ENCODE results near the gene NUDT8.

Gene NUDT8

GRCh38 chr11:67586568-67587250, 43.0 kb downstream of the NUDT8 start:
- no peak for DNase-seq
- H3K27ac ChIP-seq (ENCODE audit: insufficient read depth, low read length, poor library complexity, severe bottlenecking): no peak overlapping the region
- H3K36me3 ChIP-seq (ENCODE audit: control insufficient read depth, insufficient read depth, low read length): no peaks in the 10 kb centered on the region
- H3K4me1 ChIP-seq (ENCODE audit: control insufficient read depth, insufficient read depth, low read length, poor library complexity, severe bottlenecking): peaks cover 7% of the 10 kb centered on the region
- H3K27me3 ChIP-seq (replicated peaks; ENCODE audit: control insufficient read depth, insufficient read depth, low read length, poor library complexity, severe bottlenecking): no peaks in the 10 kb centered on the region
- H3K9me3 ChIP-seq (ENCODE audit: control insufficient read depth, low read length): no peaks in the 10 kb centered on the region
- H3K4me3 ChIP-seq (ENCODE audit: insufficient read depth, low read depth, low read length, poor library complexity, severe bottlenecking): no peak overlapping the region

- H3K27ac ChIP-seq (ENCODE audit: insufficient read depth, low read length, poor library complexity, severe bottlenecking): no peak overlapping the region
- no peak overlapping the region for H3K4me3 ChIP-seq (ENCODE audit: insufficient read depth, low read depth, low read length, poor library complexity, severe bottlenecking)
- no peaks in the 10 kb centered on the region for H3K36me3 ChIP-seq (ENCODE audit: control insufficient read depth, insufficient read depth, low read length)
- peaks cover 7% of the 10 kb centered on the region for H3K4me1 ChIP-seq (ENCODE audit: control insufficient read depth, insufficient read depth, low read length, poor library complexity, severe bottlenecking)
- H3K27me3 ChIP-seq (replicated peaks; ENCODE audit: control insufficient read depth, insufficient read depth, low read length, poor library complexity, severe bottlenecking): no peaks in the 10 kb centered on the region
- no peaks in the 10 kb centered on the region for H3K9me3 ChIP-seq (ENCODE audit: control insufficient read depth, low read length)
- no peak for DNase-seq
Measured at GRCh38 chr11:67585911-67586310, 43.8 kb downstream of the NUDT8 start.

GRCh38 chr11:67584881-67585873, 44.6 kb downstream of the NUDT8 start:
- Histone ChIP-seq H3K4me1 (ENCODE audit: control insufficient read depth, insufficient read depth, low read length, poor library complexity, severe bottlenecking) (peaks cover 7% of the 10 kb centered on the region), H3K4me3 (ENCODE audit: insufficient read depth, low read depth, low read length, poor library complexity, severe bottlenecking) (no peak overlapping the region), H3K27me3 (replicated peaks; ENCODE audit: control insufficient read depth, insufficient read depth, low read length, poor library complexity, severe bottlenecking) (no peaks in the 10 kb centered on the region), H3K36me3 (ENCODE audit: control insufficient read depth, insufficient read depth, low read length) (no peaks in the 10 kb centered on the region), H3K27ac (ENCODE audit: insufficient read depth, low read length, poor library complexity, severe bottlenecking) (no peak overlapping the region), H3K9me3 (ENCODE audit: control insufficient read depth, low read length) (no peaks in the 10 kb centered on the region)
- DNase-seq: no peak

- DNase-seq: no peak
- Histone ChIP-seq H3K4me3 (ENCODE audit: insufficient read depth, low read depth, low read length, poor library complexity, severe bottlenecking) (peak overlapping the region; percentile 53), H3K36me3 (ENCODE audit: control insufficient read depth, insufficient read depth, low read length) (no peaks in the 10 kb centered on the region), H3K9me3 (ENCODE audit: control insufficient read depth, low read length) (no peaks in the 10 kb centered on the region), H3K27me3 (replicated peaks; ENCODE audit: control insufficient read depth, insufficient read depth, low read length, poor library complexity, severe bottlenecking) (no peaks in the 10 kb centered on the region), H3K27ac (ENCODE audit: insufficient read depth, low read length, poor library complexity, severe bottlenecking) (peak overlapping the region; percentile 68), H3K4me1 (ENCODE audit: control insufficient read depth, insufficient read depth, low read length, poor library complexity, severe bottlenecking) (peaks cover 7% of the 10 kb centered on the region)
Measured at GRCh38 chr11:67584205-67584880, 45.4 kb downstream of the NUDT8 start.

- Histone ChIP-seq H3K27ac (ENCODE audit: insufficient read depth, low read length, poor library complexity, severe bottlenecking) (peak within 1 kb of the TSS; percentile 68), H3K36me3 (ENCODE audit: control insufficient read depth, insufficient read depth, low read length) (no peaks in the 10 kb centered on the region), H3K4me1 (ENCODE audit: control insufficient read depth, insufficient read depth, low read length, poor library complexity, severe bottlenecking) (peaks cover 7% of the 10 kb centered on the region), H3K4me3 (ENCODE audit: insufficient read depth, low read depth, low read length, poor library complexity, severe bottlenecking) (peak within 1 kb of the TSS; percentile 53), H3K9me3 (ENCODE audit: control insufficient read depth, low read length) (no peaks in the 10 kb centered on the region), H3K27me3 (replicated peaks; ENCODE audit: control insufficient read depth, insufficient read depth, low read length, poor library complexity, severe bottlenecking) (no peaks in the 10 kb centered on the region)
- DNase-seq: peak; percentile 57 to 68 (median 60)
Measured at GRCh38 chr11:67583247-67584204, 46.2 kb downstream of the NUDT8 start, which contains the start of gene GSTP1. Gene GSTP1, plus strand, starts transcription at chr11:67583812. Its CDS starts 32 bp downstream, at chr11:67583844.

GRCh38 chr11:67582011-67582410, 47.7 kb downstream of the NUDT8 start:
- Histone ChIP-seq H3K27me3 (replicated peaks; ENCODE audit: control insufficient read depth, insufficient read depth, low read length, poor library complexity, severe bottlenecking) (no peaks in the 10 kb centered on the region), H3K27ac (ENCODE audit: insufficient read depth, low read length, poor library complexity, severe bottlenecking) (no peak overlapping the region), H3K9me3 (ENCODE audit: control insufficient read depth, low read length) (no peaks in the 10 kb centered on the region), H3K4me1 (ENCODE audit: control insufficient read depth, insufficient read depth, low read length, poor library complexity, severe bottlenecking) (peaks cover 7% of the 10 kb centered on the region), H3K4me3 (ENCODE audit: insufficient read depth, low read depth, low read length, poor library complexity, severe bottlenecking) (no peak overlapping the region), H3K36me3 (ENCODE audit: control insufficient read depth, insufficient read depth, low read length) (no peaks in the 10 kb centered on the region)
- DNase-seq: no peak

GRCh38 chr11:67581469-67581868, 48.3 kb downstream of the NUDT8 start:
- DNase-seq: no peak
- Histone ChIP-seq H3K4me1 (ENCODE audit: control insufficient read depth, insufficient read depth, low read length, poor library complexity, severe bottlenecking) (peaks cover 7% of the 10 kb centered on the region), H3K36me3 (ENCODE audit: control insufficient read depth, insufficient read depth, low read length) (no peaks in the 10 kb centered on the region), H3K9me3 (ENCODE audit: control insufficient read depth, low read length) (no peaks in the 10 kb centered on the region), H3K27me3 (replicated peaks; ENCODE audit: control insufficient read depth, insufficient read depth, low read length, poor library complexity, severe bottlenecking) (no peaks in the 10 kb centered on the region), H3K4me3 (ENCODE audit: insufficient read depth, low read depth, low read length, poor library complexity, severe bottlenecking) (no peak overlapping the region), H3K27ac (ENCODE audit: insufficient read depth, low read length, poor library complexity, severe bottlenecking) (no peak overlapping the region)

- Histone ChIP-seq H3K27me3 (replicated peaks; ENCODE audit: control insufficient read depth, insufficient read depth, low read length, poor library complexity, severe bottlenecking) (no peaks in the 10 kb centered on the region), H3K9me3 (ENCODE audit: control insufficient read depth, low read length) (no peaks in the 10 kb centered on the region), H3K36me3 (ENCODE audit: control insufficient read depth, insufficient read depth, low read length) (no peaks in the 10 kb centered on the region), H3K27ac (ENCODE audit: insufficient read depth, low read length, poor library complexity, severe bottlenecking) (no peak overlapping the region), H3K4me1 (ENCODE audit: control insufficient read depth, insufficient read depth, low read length, poor library complexity, severe bottlenecking) (no peaks in the 10 kb centered on the region), H3K4me3 (ENCODE audit: insufficient read depth, low read depth, low read length, poor library complexity, severe bottlenecking) (no peak overlapping the region)
- no peak for DNase-seq
Measured at GRCh38 chr11:67577951-67578350, 51.8 kb downstream of the NUDT8 start.

Data from effector memory CD4-positive, alpha-beta T cell (primary cell).